HG03469 (cell line): ENCODE results near the gene MARCHF9.
"Not testable (repeated sequence)": the region's sequence is repeated elsewhere in the genome, so short reads cannot be mapped to it uniquely, and the experiment has no call there.

Experiments used
- ATAC-seq: cut with Tn5 transposase; IDR thresholded peaks from one replicate; pipeline ENCODE4 v1.9.1; 2021; ENCODE audit warnings: mild to moderate bottlenecking, moderate library complexity, moderate number of reproducible peaks; ENCODE audit not compliant: unreplicated experiment

The MARCHF9 gene

DNA sequence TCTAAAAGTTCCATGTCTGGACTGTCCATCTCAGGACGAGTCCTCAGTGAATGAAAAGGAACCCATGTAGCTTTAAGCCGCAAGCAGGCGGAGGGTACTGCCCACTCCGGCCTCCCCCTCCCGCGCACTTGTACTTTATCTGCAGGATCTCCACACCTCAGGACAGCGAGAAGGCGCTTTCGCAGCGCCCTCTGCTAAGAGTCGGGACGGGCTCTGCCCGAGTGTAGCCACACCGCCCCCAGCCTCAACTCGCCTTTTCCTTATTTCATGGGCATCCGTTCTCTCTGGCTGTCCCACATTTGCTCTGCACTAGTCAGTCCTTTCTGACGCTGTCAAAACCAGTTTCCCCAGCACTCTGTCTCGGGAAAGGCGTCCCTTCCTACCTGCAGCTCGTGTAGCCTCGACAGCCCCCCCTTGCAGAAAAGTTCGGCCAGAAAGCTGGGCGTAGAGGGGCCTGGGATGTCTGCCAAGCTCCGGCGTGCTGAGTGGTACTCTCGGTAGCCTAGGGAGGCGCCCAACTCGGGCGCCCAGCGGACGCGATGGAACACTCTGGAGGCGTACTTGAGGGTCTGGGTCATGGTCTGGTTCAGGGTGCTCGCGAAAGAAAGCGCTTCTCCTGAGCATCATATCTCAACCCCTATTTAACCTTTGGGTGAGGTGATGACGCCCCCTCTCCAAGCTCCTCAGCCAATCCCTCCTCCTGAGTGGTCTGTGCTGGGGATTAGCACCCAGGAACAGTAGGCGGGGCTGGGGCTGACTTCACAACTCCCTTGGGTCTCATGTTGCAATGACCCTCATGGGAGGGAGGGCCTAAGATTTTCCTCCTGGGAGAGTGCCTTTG, 11.8 kb downstream of the MARCHF9 start, which contains the start of gene CYP27B1:
CYP27B1 (minus strand) TSS at position 615 of the 841 bp plus-strand sequence; CDS start at position 578, 37 bp downstream.
- ATAC-seq: no peak

DNA sequence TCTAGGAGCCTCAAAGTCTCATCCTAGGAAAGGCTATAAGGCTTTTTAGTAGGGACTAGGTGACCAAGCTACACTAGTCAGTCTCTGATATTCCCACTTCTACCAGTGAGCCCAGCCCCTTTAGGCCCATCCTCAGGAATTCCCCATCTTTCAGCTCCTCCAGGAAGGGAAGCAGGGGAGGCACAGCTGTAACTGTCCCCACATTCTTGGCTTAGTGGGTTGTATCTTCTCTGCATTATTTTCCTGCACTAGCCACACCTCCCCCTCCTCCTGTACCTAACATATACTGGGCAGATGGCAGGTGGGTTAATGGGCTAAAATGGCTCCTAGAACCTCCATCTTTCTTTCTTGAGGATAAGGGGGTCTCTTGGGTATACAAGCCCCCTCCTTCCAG, 12.4 kb downstream of the MARCHF9 start:
- ATAC-seq: no peak

DNA sequence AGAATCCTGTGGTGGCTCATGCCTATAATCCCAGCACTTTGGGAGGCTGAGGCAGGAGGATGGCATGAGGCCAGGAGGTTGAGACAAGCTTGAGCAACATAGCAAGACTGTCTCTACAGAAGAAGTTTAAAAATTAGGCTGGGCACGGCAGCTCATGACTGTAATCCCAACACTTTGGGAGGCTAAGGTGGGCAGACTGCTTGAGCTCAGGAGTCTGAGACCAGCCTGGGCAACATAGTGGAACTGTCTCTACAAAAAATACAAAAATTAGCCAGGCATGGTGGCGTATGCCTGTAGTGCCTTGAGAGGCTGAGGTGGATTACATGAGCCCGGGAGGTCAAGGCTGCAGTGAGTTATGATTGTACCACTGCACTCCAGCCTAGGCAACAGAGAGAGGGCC, 13.0 kb downstream of the MARCHF9 start:
- no peak for ATAC-seq

DNA sequence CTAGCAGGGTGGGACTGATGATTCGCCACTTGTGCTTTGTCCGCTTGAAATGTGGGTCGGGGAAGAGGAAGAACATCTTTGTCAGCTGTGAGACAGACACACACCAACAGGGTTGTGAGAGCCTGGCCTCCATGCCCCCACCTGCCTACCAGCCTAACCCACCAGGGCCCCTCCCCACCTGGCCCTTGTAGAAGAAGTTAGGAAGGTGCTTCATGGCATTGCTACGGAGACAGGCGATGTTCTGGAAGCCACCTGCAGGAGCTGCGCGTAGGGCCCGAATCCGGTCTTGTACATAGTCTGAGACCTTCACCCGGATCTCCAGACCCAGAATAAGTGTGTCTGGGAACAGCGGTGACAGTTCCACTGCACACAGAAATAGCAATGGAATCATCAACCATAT, 14.7 kb downstream of the MARCHF9 start:
- ATAC-seq: no peak

DNA sequence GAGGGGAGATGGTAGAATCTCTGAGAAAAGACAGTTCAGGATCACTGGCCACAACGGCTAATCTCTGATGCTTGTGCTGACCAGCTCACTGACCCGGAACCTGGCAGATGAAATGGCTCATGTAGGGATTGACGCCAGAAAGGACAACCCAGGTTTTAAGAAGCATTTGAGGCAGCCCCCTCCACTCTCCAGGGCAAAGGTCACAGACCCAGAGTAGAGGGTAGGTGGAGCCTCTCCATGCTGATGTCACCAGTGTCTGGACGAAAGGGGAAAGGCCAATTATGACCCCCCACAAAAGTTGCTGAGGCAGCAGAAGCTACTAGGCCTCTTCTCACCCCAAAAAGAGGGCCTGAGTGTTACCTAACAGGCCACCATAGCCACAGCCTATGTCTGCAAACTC, 15.8 kb downstream of the MARCHF9 start:
- no peak for ATAC-seq

DNA sequence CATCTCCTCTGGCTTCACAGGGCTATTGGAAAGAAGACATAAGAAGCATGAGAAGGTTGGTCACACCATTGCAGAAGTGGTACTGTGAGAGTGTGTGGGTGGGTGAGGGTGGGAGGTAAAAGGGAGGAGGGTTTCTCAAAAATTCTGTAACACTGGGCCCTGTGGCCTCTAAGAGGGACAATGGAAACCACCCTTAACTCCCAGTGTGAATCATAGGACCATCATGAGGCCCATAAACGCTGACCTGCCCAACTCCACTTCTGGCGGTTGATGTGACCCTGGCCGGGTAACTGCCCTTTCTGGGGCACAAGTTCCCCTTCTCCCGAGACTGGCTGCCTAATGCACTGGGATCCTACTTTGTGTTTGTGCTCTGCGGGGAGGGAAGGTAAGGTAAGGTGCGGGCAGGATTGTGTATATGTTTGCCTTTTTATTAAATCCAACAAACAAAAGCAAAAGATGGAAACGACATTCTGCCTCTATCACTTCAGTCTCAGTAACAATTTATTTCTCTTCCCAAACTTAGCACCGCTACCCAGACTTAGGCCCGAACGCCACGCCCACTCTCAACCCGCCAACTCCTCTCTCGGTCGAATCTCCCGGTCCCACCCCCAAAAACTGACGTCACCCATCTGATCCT, 16.5 kb downstream of the MARCHF9 start:
- peak; percentile 51 for ATAC-seq

DNA sequence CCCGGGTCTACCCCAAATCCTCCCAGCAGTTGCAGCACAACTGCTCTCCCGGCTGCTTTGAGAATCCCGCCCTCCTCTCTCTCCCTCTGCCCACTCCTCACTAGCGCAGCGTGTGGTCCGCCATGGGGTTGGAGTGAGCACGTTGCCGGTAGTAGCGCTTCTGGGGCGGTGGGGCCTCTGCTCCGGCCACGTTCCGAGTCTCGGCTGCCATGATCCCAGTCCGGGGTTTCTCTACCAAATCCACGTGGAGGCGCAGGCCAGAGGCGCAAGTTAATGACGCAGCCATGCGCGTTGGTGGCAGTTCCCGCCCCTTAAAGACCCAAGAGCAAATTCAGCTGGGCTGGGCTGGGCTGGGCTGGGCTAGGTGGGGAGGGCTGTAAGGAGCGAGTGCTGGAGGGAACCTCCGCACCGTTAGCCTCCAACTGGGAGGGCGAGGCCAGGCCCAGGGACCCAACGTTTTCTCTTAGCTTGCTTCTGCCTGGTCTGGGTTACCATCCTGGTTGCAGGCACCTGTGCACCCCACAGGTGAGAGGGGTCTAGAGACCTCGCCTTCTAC, 17.0 kb downstream of the MARCHF9 start, which contains the start of gene METTL1:
METTL1 (minus strand) TSS at position 233 of the 556 bp plus-strand sequence; CDS start at position 211, 22 bp downstream.
- ATAC-seq: peak; percentile 52

DNA sequence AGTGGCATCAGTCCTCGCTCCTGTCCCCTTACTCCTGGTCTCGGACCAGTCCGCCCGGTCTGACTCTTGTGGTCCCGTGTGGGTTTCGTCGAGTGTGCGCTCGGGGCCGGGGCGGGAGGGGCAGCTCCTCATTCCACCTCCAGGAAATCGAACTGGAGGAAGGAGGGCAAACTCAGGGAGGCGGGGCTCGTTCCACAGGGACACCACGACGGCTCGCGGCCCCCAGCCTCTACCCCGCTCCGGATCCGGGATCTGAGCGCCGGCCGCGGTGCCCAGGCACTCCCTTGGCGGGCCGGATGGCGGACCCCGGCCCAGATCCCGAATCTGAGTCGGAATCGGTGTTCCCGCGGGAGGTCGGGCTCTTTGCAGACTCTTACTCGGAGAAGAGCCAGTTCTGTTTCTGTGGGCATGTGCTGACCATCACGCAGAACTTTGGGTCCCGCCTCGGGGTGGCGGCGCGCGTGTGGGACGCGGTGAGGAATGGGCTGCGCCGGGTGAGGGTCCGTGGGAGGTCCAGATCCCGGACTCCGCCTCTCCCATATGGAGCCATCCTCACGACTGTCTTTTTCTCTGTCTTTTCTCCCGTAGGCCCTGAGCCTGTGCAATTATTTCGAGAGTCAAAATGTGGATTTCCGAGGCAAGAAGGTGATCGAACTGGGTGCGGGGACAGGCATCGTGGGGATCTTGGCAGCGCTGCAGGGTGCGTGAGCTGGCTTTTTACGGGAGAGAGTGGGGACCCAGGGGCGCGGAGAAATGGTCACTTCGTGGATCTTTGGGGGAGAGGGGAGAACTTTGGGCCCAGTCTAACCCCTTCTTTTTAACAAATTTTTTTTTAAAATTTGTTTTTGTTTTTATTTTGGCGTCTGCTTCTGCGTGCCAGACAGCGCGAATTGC, 17.8 kb downstream of the MARCHF9 start, which contains the start of gene EEF1AKMT3:
EEF1AKMT3 (plus strand) TSS at position 186 of the 894 bp plus-strand sequence; CDS start at position 297, 111 bp downstream.
- peak; percentile 21 for ATAC-seq

DNA sequence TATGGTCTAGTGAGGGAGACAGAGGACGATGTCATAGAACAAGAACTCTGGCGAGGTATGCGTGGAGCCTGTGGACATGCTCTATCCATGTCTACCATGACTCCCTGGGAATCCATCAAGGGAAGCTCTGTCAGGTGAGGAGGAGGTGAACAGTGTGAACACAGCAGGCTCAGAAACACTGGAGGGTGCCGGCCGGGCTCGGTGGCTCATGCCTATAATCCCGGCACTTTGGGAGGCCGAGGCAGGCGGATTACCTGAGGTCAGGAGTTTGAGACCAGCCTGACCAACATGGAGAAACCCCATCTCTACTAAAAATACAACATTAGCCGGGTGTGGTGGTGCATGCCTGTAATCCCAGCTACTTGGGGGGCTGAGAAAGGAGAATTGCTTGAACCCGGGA, 19.7 kb downstream of the MARCHF9 start:
- not testable (repeated sequence) for ATAC-seq

DNA sequence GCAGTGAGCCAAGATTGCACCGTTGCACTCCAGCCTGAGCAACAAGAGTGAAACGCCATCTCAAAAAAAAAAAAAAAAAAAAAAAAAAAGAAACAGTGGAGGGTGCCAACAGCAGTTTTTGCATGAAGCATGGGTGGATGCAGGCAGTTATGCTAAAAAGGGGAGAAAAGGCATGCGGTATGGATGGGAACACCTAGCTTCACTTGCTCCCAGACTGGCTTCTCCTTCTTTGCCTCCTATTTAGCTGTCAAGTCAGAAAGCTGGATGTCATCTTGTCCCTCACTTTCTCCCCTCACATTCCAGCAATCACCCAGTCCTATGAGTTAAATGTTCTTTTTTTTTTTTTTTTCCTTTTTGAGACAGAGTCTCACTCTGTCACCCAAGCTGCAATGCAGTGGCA, 20.1 kb downstream of the MARCHF9 start:
- ATAC-seq: no peak

DNA sequence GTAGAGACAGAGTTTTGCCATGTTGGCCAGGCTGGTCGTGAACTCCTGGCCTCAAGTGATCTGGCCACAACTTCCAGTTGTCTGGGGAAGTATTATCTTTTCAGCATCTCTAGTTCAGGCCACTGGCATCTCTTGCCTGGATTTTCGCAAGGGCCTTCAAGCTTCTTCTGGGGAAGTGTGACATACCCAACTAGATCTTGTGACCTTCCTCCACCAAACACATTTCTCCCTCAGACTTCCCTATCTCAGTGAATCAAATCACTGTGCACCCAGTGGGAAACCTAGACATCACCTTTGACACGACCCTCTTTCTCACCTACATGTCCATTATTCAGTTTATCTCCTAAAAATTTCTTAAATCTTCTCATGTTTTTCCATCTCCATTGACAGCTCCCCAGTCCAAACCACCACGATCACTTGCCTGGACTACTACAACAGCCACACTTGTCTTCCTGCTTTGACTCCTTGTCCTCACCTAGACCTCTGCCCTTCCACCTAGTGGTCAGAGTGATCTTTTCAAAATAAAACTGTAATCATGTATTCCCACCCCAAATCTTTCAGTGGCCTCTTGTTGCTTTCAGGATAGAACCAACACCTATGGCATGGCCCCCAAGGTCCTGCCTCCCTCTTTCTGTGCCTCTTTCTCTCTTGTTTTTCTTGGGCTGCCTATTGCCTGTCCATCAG, 20.8 kb downstream of the MARCHF9 start:
- no peak for ATAC-seq

DNA sequence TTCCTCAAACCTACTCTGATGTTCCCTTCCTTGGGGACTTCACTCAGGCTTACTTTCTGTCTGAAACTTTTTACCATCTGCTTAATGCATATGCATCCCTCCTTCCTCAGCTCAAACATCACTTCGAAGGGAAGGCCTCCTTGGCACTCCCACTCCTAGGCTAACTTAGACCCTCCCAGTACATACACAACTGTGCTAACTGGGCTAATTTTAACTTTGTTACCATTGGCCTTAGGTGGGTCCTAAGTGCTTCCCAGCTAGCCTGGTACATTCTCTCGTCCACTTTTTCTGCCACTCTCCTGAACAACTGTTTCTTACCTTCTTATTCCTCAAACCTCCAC, 21.3 kb downstream of the MARCHF9 start:
- ATAC-seq: no peak

DNA sequence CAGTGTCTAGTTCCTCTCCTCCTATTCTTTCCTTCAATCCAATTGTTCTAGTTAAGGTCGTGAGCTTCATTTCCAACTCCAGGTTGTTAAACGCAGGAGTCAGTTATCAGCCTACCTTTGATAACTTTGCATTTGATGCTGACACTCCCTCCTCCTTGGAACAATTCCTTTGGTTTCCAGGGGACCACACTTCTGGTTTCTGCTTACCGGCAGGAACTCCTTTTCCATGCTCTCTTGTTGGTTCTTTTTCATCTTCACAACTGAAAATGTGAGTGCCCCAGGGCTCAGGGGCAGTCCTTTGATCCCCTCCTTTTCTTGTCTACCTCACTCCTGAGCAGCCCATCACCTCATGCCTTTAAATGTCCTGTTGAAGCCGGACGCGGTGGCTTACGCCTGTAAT, 22.5 kb downstream of the MARCHF9 start:
- ATAC-seq: no peak

DNA sequence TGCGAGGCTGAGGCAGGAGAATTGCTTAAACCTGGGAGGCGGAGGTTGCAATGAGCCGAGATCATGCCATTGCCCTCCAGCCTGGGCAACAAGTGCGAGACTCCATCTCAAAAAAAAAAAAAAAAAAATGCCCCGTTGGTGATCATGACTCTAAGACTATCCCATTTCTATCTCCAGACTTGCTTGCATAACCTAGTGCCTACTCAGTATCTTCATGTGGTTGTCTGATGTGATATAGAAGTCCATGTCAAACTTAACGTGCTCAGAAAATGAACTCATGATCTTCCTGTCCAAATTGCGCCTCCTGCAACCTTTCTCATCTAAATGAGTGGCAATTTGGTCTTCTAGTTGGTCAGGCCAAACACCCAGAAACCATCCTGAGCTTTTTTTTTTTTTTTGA, 23.0 kb downstream of the MARCHF9 start:
- ATAC-seq: no peak

DNA sequence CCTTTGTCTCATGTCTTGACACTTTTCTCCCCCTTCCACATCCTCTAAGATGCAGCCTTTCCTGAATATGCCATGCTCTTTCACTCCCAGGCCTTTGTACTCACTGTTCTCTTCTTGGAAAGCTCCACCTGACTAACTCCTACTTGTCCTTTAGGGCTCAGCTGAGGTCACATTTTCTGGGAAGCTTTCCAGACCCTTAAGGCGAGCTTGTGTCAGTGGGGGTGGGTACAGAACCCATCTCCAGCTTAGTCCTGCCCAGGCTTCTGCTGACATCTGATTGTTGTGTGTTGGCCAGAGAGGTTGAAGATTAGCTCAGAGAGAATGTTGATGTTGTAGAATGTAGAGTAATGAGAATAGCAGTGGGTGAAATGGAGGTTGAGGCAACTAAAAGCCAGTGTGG, 24.8 kb downstream of the MARCHF9 start:
- no peak for ATAC-seq

DNA sequence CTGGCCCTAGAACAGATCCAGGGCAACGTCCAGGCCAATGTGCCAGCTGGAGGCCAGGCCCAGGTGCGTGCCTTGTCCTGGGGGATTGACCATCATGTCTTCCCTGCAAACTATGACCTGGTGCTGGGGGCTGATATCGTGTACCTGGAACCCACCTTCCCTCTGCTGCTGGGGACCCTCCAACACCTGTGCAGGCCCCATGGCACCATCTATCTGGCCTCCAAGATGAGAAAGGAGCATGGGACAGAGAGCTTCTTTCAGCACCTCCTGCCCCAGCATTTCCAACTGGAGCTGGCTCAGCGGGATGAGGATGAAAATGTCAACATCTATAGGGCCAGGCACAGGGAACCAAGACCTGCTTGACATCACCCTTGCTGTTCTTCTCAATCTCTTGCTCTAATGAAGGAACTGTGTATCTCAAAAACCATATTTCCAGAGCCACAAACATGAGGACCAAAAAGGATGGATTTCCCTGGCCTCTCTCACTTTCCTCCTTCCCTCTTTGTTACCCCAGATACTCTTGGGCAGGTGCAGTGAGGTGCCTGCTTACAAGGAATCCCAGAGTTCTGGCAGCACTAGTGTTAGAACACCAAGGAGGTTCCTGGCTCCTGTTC, 25.5 kb downstream of the MARCHF9 start:
- ATAC-seq: no peak

DNA sequence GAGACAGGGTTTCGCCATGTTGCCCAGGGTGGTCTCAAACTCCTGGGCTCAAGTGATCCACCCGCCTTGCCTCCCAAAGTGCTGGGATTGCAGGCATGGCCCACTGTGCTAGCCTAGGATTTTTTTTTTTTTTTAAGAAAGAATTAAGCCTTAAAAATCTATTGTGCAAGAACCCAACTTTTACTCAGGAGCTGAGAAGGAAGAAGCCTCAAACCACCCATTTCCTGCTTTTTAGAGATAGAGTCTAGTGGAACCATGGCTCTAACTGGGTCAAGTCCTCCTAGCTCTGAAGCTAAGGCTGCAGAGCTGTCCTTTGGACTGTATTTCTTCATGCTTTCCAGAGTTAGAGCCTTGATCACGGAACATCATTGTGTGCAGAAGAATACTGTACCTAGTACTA, 26.3 kb downstream of the MARCHF9 start:
- ATAC-seq: no peak

DNA sequence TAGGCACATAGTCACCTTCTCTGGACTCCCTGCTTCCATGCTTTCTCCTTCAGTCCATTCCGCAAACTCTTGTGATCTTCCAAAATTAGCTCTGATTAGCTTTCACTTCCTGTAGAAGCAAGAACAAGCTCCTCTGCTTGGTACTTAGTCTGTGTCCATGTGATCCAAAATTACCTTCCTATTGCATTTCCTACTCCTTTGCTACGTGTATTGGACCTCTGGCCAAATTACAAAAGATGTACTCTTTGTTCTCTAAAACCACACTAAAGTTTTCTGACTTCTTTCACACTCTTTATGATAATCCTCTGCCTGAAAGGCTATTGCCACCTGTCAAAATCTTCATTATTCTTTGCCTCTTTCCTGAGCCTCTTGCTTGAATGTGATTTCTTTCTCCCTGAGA, 26.9 kb downstream of the MARCHF9 start:
- ATAC-seq: no peak

DNA sequence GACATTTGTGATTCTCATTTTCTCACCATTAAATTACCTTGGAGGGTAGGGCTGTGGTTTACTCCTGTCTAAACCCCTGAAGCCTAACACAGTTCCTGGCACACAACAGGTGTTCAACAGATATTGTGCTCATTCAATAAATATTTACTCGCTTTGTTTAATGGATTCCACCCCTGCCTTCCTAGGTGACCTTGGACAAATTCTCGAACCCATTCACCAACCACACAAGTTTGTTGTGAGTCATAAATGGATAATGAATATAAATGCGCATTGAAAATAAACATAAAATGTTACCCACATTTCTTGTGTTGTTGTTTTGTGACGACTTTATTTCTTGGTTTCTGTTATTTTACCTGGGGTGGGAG, 27.3 kb downstream of the MARCHF9 start:
- ATAC-seq: no peak
